HCT116 (cell line): Measurements from ENCODE around the gene MMS19. TPM values are rescaled to one million over a fixed set of nuclear protein-coding genes. Genes with fewer than 3 reads are reported as not detected.
A peak's percentile ranks its signal among the peaks of the same experiment; 100 is the strongest.

ENCODE experiments used
- ATAC-seq: fragments of 200-7000 bp; cut with Tn5 transposase; 2 replicates; pipeline ENCODE4 v1.9.1; 2020; ENCODE audit warnings: mild to moderate bottlenecking, moderate library complexity
- BruUV-seq: library from RNA; stranded (reverse); fragments of 400-500 nt; replicated peaks from 2 replicates; lab custom pipeline; 2021; lab: Mats Ljungman, UMichigan
- CTCF ChIA-PET: fragments of 300-600 bp; sonication (Branson Sonifier 250); formaldehyde crosslinking; loops from one replicate; lab custom pipeline; 2021; ENCODE audit warnings: antibody characterized with exemption; lab: Charles Lee
- POLR2A ChIA-PET: fragments of 300-600, 350-600 bp; sonication (Branson Sonifier 250); formaldehyde crosslinking; loops from one replicate; lab custom pipeline; 2021; ENCODE audit warnings: antibody characterized with exemption; lab: Charles Lee
- RAD21 ChIA-PET, 2 experiments: fragments of 300-600 bp; sonication (Branson Sonifier 250); formaldehyde crosslinking; loops; one replicate each; lab custom pipeline; 2023; ENCODE audit warnings: low total read pairs in 2 of 2; ENCODE audit not compliant: uncharacterized antibody in 2 of 2, unreplicated experiment in 2 of 2, low non-redundant PET in 1 of 2; lab: Charles Lee
- DNase-seq: peaks from one replicate; pipeline ENCODE4 v3.0.0-alpha.2; 2010; ENCODE audit warnings: low read depth, low spot score
- H2AFZ ChIP-seq: fragments of 200-600 bp; shearing (Covaris generic), sonication (generic); 2 replicates; pipeline ENCODE4 v1.6.1; 2017; ENCODE audit warnings: low read depth, mixed run types, mixed read lengths, antibody characterized with exemption, low read length; ENCODE audit not compliant: poor library complexity, severe bottlenecking
- H3K27ac ChIP-seq: 2 replicates; pipeline ENCODE4 v1.5.1; 2012; ENCODE audit warnings: low read depth, low read length
- H3K27me3 ChIP-seq: fragments of 200-600 bp; sonication (generic); 2 replicates; pipeline ENCODE4 v1.6.1; 2016; ENCODE audit warnings: mixed run types, low read length, mixed read lengths; ENCODE audit not compliant: insufficient read depth
- H3K36me3 ChIP-seq, 2 experiments: fragments of 200-500 bp in 1 of 2; fragments of 200-600 bp in 1 of 2; sonication (Bioruptor generic) in 1 of 2; sonication (generic) in 1 of 2; 2 replicates each; pipeline versions ENCODE4 v1.5.1 to v1.6.1; 2014 to 2016; ENCODE audit warnings: low read length in 2 of 2, inconsistent platforms in 1 of 2, mixed read lengths in 1 of 2, mixed run types in 1 of 2; ENCODE audit not compliant: insufficient read depth in 2 of 2, control insufficient read depth in 1 of 2
- H3K4me1 ChIP-seq, 2 experiments: fragments of 200-600 bp in 1 of 2; sonication (generic) in 1 of 2; 2 replicates each; pipeline versions ENCODE4 v1.5.1 to v1.6.1; 2012 to 2017; ENCODE audit warnings: low read length in 2 of 2, inconsistent platforms in 1 of 2, mild to moderate bottlenecking in 1 of 2, mixed read lengths in 1 of 2, mixed run types in 1 of 2, moderate library complexity in 1 of 2; ENCODE audit not compliant: insufficient read depth in 2 of 2, control insufficient read depth in 1 of 2
- H3K4me2 ChIP-seq: fragments of 200-600 bp; sonication (generic); 2 replicates; pipeline ENCODE4 v1.6.1; 2017; ENCODE audit warnings: mixed run types, low read length, mixed read lengths
- H3K4me3 ChIP-seq, 2 experiments: fragments of 200-600 bp in 1 of 2; sonication (generic) in 1 of 2; replicated peaks in 1 of 2; 2 replicates each; pipeline ENCODE4 v1.5.1; 2011 to 2016; ENCODE audit warnings: low read length in 2 of 2, control low read depth in 1 of 2, low read depth in 1 of 2, mild to moderate bottlenecking in 1 of 2, mixed read lengths in 1 of 2, mixed run types in 1 of 2
- H3K79me2 ChIP-seq: fragments of 200-600 bp; sonication (generic); 2 replicates; pipeline ENCODE4 v1.6.1; 2017; ENCODE audit warnings: mild to moderate bottlenecking, mixed run types, low read length, moderate library complexity, mixed read lengths; ENCODE audit not compliant: insufficient read depth
- H3K9ac ChIP-seq: fragments of 200-600 bp; sonication (generic); 2 replicates; pipeline ENCODE4 v1.6.1; 2016; ENCODE audit warnings: low read length, mixed read lengths
- H3K9me2 ChIP-seq: fragments of 200-600 bp; sonication (generic), shearing (Covaris generic); 2 replicates; pipeline ENCODE4 v1.6.1; 2017; ENCODE audit warnings: mixed run types, mild to moderate bottlenecking, moderate library complexity; ENCODE audit not compliant: insufficient read depth
- H3K9me3 ChIP-seq, 2 experiments: fragments of 200-500 bp in 1 of 2; fragments of 200-600 bp in 1 of 2; sonication (Bioruptor generic) in 1 of 2; sonication (generic) in 1 of 2; 2 replicates each; pipeline ENCODE4 v1.6.1; 2014 to 2017; ENCODE audit warnings: low read length in 2 of 2, mixed read lengths in 2 of 2, inconsistent platforms in 1 of 2, low read depth in 1 of 2, mild to moderate bottlenecking in 1 of 2, mixed run types in 1 of 2, moderate library complexity in 1 of 2; ENCODE audit not compliant: control insufficient read depth in 1 of 2, insufficient read depth in 1 of 2
- H4K20me1 ChIP-seq: fragments of 200-600 bp; sonication (generic), shearing (Covaris generic); 2 replicates; pipeline ENCODE4 v1.6.1; 2017; ENCODE audit warnings: mixed run types, mild to moderate bottlenecking, moderate library complexity; ENCODE audit not compliant: insufficient read depth
- ELF1 ChIP-seq: IDR thresholded peaks from 2 replicates; pipeline ENCODE4 v1.6.1; 2012; ENCODE audit warnings: low read depth, borderline replicate concordance
- EZH2 ChIP-seq: fragments of 200-600 bp; sonication (generic); IDR thresholded peaks from 2 replicates; pipeline ENCODE4 v1.6.1; 2017; ENCODE audit warnings: antibody characterized with exemption, mixed run types
- EZH2phosphoT487 ChIP-seq: fragments of 200-600 bp; IDR thresholded peaks from 2 replicates; pipeline ENCODE4 v1.6.1; 2018; ENCODE audit warnings: antibody characterized with exemption, borderline replicate concordance
- JUND ChIP-seq: IDR thresholded peaks from 2 replicates; pipeline ENCODE4 v1.6.1; 2012
- POLR2AphosphoS5 ChIP-seq: IDR thresholded peaks from 2 replicates; pipeline ENCODE4 v1.6.1; 2011; ENCODE audit warnings: mild to moderate bottlenecking, low read depth, low read length, moderate library complexity
- RAD21 ChIP-seq: IDR thresholded peaks from 2 replicates; pipeline ENCODE4 v1.6.1; 2012; ENCODE audit warnings: low read depth, mild to moderate bottlenecking
- REST ChIP-seq: IDR thresholded peaks from 2 replicates; pipeline ENCODE4 v1.6.1; 2012; ENCODE audit warnings: low read depth
- ZBTB33 ChIP-seq: IDR thresholded peaks from 2 replicates; pipeline ENCODE4 v1.6.1; 2011; ENCODE audit warnings: mild to moderate bottlenecking, low read length, moderate library complexity; ENCODE audit not compliant: insufficient replicate concordance; ENCODE audit errors: extremely low read depth
- intact Hi-C: fragments of 100-400 bp; cut with micrococcal nuclease; formaldehyde crosslinking; loops from 2 replicates; pipeline ENCODE4 v1.10.0; 2022
- total RNA-seq: library from RNA; stranded (reverse); gene quantifications from one replicate; pipeline ENCODE4 v1.2.1, GENCODE V29; 2021; ENCODE audit not compliant: unreplicated experiment
- TF ChIP-seq, protein P1 (sequence below): IDR thresholded peaks from 2 replicates; pipeline ENCODE4 v1.6.1; 2012

Gene MMS19
- total RNA-seq, 1 experiment from 2014 or later: 101 TPM

DNA sequence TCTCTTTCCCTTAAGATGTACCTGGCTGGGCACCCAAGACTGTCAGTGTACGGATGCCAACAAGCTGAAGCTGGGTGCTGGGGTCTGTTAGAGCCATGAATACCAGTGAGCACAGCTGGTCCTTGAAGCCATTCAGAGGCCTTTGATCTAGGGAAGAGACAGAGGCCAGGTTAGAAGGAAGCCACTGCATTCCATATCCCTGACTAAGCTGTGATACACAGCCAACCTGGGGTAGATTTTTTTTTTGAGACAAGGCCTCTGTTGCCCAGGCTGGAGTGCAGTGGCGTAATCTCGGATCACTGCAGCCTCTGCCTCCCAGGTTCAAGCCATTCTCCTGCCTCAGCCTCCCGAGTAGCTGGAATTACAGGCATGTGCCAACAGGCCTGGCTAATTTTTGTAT is 31.5 kb downstream of the MMS19 start (continued):
- TF ChIP-seq POLR2AphosphoS5 (peak; percentile 34; the same call in 1 of the 2 replicates), EZH2 (no peak)
- TF ChIP-seq, all 23 proteins: peak for 6

- Histone ChIP-seq H2AFZ (no peak overlapping the region), H3K9me3 (no peaks in the 10 kb centered on the region), H3K4me2 (peak overlapping the region; percentile 61; the same call in 1 of the 2 replicates), H3K36me3 (peaks cover 47 to 70% of the 10 kb centered on the region in 2 experiments), H3K27ac (no peak overlapping the region), H3K27me3 (no peaks in the 10 kb centered on the region), H3K9ac (no peak overlapping the region), H3K9me2 (no peaks in the 10 kb centered on the region), H3K4me3 (no peak overlapping the region), H3K4me1 (peaks cover 20 to 40% of the 10 kb centered on the region in 2 experiments), H4K20me1 (peaks cover 2% of the 10 kb centered on the region; the same call in 1 of the 2 replicates), H3K79me2 (0 out of 2 replicates have a peak, but pooled peaks cover 3% of the 10 kb centered on the region)
- intact Hi-C loops: no loop called here
- DNase-seq: no peak
- no peak for ATAC-seq
- CTCF ChIA-PET: interaction anchor here (1.2 to 2.2 kb wide), 3 partner anchors 9 to 235 kb away, joined by 3 to 8 read pairs (median 5); no protein-coding TSS in a partner anchor
- POLR2A ChIA-PET: no interaction called here
- BruUV-seq: no TSS peak
- RAD21 ChIA-PET: interaction anchor here in 1 of 2 experiments (1.2 kb wide), 1 partner anchor 144 kb away, joined by 3 read pairs; no protein-coding TSS in a partner anchor
- TF ChIP-seq, protein P1, sequence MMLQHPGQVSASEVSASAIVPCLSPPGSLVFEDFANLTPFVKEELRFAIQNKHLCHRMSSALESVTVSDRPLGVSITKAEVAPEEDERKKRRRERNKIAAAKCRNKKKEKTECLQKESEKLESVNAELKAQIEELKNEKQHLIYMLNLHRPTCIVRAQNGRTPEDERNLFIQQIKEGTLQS: no peak
- TF ChIP-seq ELF1: no peak
- TF ChIP-seq EZH2phosphoT487: no peak
- no peak for TF ChIP-seq REST
- TF ChIP-seq ZBTB33: no peak
- no peak for TF ChIP-seq JUND
- no peak for TF ChIP-seq RAD21
Measured at GRCh38 chr10:97465982-97466381, 32.2 kb downstream of the MMS19 start.
